VCaP (cell line): ENCODE data around the gene HACD4.

ENCODE experiments used
- H3K27ac ChIP-seq: fragments of 450-650 bp; 2 replicates; pipeline ENCODE4 v1.5.1; 2017
- TF ChIP-seq, protein P1 (sequence below): fragments of 450-650 bp; conservative IDR thresholded peaks from 2 replicates; pipeline ENCODE4 v1.5.1; 2017; ENCODE audit warnings: mild to moderate bottlenecking, moderate library complexity

The HACD4 gene

DNA sequence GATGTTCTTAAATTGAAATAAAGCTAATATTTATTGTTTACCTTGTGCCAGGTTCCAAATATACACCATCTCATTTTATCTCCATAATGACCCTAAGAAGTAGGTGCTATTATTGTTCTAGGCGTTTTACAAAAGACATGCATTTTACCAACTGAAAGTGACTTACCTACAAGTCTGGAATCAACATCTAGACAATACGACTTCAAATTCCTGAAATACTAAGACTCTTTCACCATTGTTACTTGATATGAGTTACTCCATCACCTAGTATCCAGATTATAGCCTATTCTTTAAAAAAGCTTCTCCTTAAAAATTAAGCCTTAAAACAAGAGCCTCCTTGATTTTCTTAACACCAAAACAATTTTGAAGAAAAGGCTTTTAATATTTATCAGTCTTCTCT is 13.3 kb downstream of the HACD4 start:
- H3K27ac ChIP-seq, result no peak overlapping the region

DNA sequence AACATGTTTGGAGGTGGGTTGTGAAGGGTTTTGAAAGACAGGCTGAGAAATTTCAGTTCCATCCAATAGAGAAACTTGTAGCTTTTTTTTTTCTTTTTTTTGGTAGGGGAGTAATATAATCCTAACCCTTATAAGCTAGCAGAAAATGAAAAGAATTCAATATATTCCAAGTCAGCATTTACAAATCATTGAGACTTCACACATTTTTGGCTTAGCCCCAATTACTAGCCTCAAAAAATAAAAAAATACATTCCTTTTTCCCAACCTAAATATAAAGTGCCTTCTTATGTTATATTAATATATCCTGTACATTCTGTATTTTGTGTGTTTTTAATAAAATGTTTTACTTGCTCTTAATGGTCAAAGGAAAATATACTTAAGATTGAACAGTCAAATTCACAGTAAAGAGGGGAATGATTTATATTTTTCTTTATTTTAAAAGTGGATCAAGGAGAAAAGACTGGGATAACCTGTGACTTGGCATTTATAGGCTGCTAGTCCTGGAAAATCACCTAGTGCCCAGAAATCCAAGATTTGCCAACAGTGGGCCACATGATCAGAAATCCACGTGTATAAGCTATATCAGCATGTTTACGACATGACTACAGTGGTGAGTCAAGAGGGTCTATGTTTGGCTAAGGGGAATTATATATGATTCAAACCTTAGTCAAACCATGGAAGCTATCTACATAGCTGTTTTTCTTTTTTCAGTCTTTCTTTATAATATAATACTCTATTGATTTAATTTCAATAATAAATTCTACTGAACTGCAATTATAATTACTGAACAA is 14.5 kb downstream of the HACD4 start:
- no peak overlapping the region for H3K27ac ChIP-seq
- TF ChIP-seq, protein P1, sequence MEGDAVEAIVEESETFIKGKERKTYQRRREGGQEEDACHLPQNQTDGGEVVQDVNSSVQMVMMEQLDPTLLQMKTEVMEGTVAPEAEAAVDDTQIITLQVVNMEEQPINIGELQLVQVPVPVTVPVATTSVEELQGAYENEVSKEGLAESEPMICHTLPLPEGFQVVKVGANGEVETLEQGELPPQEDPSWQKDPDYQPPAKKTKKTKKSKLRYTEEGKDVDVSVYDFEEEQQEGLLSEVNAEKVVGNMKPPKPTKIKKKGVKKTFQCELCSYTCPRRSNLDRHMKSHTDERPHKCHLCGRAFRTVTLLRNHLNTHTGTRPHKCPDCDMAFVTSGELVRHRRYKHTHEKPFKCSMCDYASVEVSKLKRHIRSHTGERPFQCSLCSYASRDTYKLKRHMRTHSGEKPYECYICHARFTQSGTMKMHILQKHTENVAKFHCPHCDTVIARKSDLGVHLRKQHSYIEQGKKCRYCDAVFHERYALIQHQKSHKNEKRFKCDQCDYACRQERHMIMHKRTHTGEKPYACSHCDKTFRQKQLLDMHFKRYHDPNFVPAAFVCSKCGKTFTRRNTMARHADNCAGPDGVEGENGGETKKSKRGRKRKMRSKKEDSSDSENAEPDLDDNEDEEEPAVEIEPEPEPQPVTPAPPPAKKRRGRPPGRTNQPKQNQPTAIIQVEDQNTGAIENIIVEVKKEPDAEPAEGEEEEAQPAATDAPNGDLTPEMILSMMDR, result no peak

More for the DNA sequence above, 13.3 kb downstream of the HACD4 start:
- TF ChIP-seq, protein P1, result no peak

DNA sequence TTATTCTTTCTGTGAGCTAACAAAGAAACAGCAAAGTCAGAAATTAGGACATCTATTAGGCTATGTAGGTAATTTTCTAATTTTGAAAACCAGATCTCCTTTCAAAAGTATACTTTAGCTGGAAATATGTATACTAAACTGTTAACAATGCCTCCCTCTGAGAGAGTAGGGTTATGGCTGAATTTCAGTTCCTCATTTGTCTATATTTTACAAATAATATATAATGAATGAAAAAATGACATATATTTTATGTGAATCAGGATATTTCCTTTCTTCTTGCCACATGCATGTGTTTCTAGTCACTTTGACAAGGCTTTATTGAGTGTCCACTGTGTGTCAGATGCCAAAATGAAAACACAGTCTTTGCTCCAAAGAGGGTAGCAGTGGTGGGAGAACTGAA is 15.4 kb downstream of the HACD4 start:
- no peak overlapping the region for H3K27ac ChIP-seq
- TF ChIP-seq, protein P1, result no peak

DNA sequence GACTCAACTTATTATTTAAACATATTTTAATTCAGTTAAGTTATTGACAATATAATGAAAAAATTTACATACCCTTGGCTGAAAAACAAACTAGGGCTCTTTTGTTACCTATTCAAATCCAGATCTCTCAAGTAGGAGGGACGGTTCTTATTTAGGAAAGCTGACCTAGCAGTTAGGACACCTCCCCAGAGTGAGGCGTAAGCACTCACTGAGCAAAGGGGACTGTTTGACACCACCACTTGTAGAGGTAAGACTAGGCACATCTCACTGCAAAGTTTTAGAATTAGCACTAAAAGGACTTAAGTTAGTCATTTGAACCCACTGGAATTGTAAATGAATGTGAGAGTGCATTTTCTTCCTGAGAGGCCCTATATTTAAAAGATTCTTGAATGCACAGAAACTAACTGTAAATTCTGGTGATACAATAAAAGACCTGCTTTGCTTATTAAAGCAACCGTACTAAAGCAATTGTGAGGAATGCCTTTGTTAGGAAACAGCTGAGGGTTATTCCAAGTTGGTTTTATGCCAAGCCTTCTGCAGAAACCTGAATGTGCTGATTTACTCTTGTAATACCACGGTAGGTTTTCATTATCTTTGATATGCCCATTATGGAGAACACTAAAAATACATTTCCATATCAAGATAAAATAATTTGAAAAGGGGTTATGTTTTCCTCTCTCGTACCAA is 16.2 kb downstream of the HACD4 start:
- H3K27ac ChIP-seq, result no peak overlapping the region

DNA sequence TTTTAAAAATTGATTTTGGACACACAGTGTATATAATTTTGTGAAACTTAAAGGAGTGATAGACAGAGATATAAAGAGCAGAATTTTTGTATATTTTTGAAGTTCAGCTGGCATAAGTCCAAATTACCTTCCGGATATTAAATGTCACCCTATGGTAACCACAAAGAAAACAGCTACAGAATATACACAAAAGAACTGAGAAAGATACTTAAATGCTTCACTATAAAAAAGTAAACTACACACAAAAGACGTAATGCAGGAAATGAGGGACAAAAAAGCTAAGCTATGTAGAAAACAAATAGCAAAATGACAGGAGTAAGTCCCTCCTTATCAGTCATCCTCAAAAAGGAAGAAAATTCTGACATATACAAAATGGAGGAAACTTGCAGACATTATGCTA is 29.4 kb downstream of the HACD4 start:
- no peak overlapping the region for H3K27ac ChIP-seq
- TF ChIP-seq, protein P1, result no peak

More for the DNA sequence above, 16.2 kb downstream of the HACD4 start:
- TF ChIP-seq, protein P1, result no peak

DNA sequence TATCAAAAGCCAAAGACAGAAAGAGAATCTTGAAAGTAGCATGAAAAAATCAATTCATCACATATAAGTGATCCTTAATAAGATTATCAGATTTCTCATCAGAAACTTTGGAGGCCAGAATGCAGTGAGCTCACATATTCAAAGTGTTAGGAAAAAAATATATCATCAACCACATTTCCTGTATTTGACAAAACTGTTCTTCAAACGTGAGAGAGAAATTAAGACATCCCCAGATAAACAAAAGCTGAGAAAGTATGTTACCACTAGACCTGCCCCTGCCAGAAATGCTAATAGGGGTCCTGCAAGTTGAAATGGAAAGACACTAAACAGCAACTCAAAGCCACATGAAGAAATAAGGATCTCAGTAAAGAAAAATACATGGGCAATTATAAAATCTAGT is 29.9 kb downstream of the HACD4 start:
- no peak overlapping the region for H3K27ac ChIP-seq

DNA sequence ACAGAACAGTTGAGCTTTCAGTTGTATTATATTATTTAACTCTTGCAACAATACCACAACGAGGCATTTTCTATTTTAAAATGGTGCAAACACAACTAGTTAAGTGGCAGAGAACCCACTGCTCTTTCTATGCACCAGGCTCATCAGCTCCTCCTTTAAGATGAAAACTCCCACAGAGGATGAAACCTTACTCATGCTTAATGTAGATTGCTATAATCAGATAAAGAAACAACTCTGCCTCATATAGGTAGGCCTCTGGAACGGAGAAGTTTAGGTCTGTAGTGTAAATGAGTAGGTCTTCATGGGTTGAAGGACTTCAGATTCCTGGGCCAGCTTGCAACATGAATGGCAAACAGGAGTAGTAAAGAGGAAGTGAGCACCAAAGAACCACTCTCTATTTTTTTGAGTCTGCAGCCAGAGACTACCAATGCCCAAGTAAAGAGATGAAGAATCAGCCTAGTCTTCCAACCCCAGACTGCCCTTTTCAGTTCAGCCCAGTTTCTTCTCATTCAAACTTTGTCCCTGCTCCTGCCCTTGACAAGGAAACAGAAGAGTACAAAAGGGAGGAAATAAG is 33.9 kb downstream of the HACD4 start:
- H3K27ac ChIP-seq, result no peak overlapping the region
- TF ChIP-seq, protein P1, result no peak

More for the DNA sequence above, 29.9 kb downstream of the HACD4 start:
- TF ChIP-seq, protein P1, result no peak
